ENCODE data around the gene ERBB4. TPM values are rescaled to one million over a fixed set of nuclear protein-coding genes. Genes with fewer than 3 reads are reported as not detected.

ERBB4 gene
- polyA plus RNA-seq, 1 experiment, result not detected

- H3K27ac ChIP-seq (ENCODE audit: low read depth, low read length), result no peak overlapping the region
- CTCF ChIA-PET, result no interaction called here
Observed at GRCh38 chr2:212099658-212100057, 438.9 kb downstream of the ERBB4 start.

DNA sequence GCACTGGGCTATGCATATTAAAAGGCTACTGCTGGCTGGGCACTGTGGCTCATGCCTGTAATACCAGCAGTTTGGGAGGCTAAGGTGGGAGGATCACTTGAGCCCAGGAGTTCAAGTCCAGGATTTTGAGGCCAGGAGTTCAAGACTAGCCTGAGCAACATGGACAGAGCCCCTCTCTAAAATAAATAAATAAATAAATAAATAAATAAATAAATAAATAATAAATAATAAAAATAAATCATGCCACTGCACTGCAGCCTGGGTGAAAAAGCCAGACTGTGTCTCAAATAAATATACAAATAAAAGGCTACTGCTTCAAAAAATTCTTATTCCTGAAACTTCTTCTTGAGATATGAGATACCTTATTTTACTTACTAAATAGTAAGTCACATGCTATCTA, 439.6 kb downstream of the ERBB4 start:
- CTCF ChIA-PET, result no interaction called here

More at GRCh38 chr2:212099658-212100057, 438.9 kb downstream of the ERBB4 start:
- TF ChIP-seq CTCF (IDR thresholded peaks at IDR 0.05; ENCODE audit: low read depth, low read length), result no peak
- Histone ChIP-seq H3K4me3 (ENCODE audit: low read depth, low read length) (no peak overlapping the region), H3K9me3 (ENCODE audit: control insufficient read depth, insufficient read depth, low read length) (no peaks in the 10 kb centered on the region; the same call in 1 of the 2 replicates), H3K27me3 (ENCODE audit: control insufficient read depth, insufficient read depth, low read length) (no peaks in the 10 kb centered on the region)
- no peak for DNase-seq (ENCODE audit: low read depth, low spot score)
- POLR2A ChIA-PET, result no interaction called here

DNA sequence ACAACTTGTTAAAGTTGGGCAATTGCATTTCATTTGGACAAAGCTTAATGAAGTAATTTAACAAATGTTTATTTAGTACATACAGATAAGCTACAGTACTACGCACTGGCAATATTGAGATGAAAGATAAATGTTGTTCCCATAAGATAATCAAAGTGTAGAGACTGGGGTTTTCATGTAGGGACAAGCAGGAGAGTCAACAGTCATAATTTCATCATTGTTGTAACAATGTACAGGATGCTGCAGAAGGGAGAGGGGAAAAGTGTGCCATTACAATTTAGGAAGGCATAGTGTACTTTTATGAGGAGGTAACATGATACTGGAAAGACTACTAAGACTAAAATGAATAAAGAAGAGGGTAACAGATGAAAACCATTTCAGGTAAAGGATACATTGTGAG, 441.6 kb downstream of the ERBB4 start:
- no peak for DNase-seq (ENCODE audit: low read depth, low spot score)
- ChIA-PET CTCF (no interaction called here), POLR2A (no interaction called here)
- H3K4me3 ChIP-seq (ENCODE audit: low read depth, low read length), result no peak overlapping the region
- H3K27ac ChIP-seq (ENCODE audit: low read depth, low read length), result no peak overlapping the region
- no peaks in the 10 kb centered on the region; the same call in 1 of the 2 replicates for H3K9me3 ChIP-seq (ENCODE audit: control insufficient read depth, insufficient read depth, low read length)
- H3K27me3 ChIP-seq (ENCODE audit: control insufficient read depth, insufficient read depth, low read length), result no peaks in the 10 kb centered on the region
- no peak for TF ChIP-seq CTCF (IDR thresholded peaks at IDR 0.05; ENCODE audit: low read depth, low read length)

More for the DNA sequence above, 439.6 kb downstream of the ERBB4 start:
- no peak for DNase-seq (ENCODE audit: low read depth, low spot score)
- POLR2A ChIA-PET, result no interaction called here
- H3K27ac ChIP-seq (ENCODE audit: low read depth, low read length), result no peak overlapping the region
- no peaks in the 10 kb centered on the region; the same call in 1 of the 2 replicates for H3K9me3 ChIP-seq (ENCODE audit: control insufficient read depth, insufficient read depth, low read length)
- H3K27me3 ChIP-seq (ENCODE audit: control insufficient read depth, insufficient read depth, low read length), result no peaks in the 10 kb centered on the region
- no peak for TF ChIP-seq CTCF (IDR thresholded peaks at IDR 0.05; ENCODE audit: low read depth, low read length)
- no peak overlapping the region for H3K4me3 ChIP-seq (ENCODE audit: low read depth, low read length)

DNA sequence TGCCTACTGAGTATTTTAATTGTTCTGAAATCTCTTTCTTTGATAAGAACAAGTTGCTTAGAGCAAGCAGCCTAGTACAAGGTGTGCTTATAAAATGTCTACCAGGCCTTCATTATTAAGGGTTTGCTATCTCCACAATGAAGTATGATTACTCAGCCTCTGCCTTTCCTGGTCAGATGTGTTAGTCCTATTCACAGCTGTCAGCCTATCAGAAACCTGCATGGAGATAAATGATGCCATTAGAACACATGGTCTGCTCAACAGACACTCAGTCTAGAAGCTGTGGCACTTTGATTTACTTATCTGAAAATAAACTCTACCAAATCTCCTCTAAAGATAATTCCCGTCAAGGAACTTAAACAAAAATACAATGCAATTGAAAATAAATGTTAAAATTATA, 448.7 kb downstream of the ERBB4 start:
- ChIA-PET CTCF (no interaction called here), POLR2A (no interaction called here)
- no peak overlapping the region for H3K4me3 ChIP-seq (ENCODE audit: low read depth, low read length)
- no peak for TF ChIP-seq CTCF (IDR thresholded peaks at IDR 0.05; ENCODE audit: low read depth, low read length)
- H3K27ac ChIP-seq (ENCODE audit: low read depth, low read length), result no peak overlapping the region
- H3K27me3 ChIP-seq (ENCODE audit: control insufficient read depth, insufficient read depth, low read length), result no peaks in the 10 kb centered on the region
- DNase-seq (ENCODE audit: low read depth, low spot score), result no peak
- no peaks in the 10 kb centered on the region for H3K9me3 ChIP-seq (ENCODE audit: control insufficient read depth, insufficient read depth, low read length)

DNA sequence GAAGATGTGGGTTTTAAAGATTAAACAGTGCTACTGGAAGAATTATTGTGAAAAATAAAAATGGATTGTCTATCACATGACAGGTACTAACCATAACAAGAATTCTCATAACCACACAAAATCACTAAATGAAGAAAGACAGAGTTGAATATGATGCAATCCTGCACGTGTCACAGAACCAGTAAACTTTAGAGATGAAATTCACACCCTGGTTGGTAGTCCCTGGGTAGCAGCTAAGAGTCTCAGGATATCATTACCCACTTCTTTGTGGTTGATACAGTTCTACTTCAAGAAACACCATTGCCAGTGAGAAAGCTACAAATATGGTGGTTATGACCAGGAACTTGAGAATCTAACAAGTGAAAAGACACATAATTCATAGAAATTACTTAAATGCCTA, 450.2 kb downstream of the ERBB4 start:
- Histone ChIP-seq H3K27ac (ENCODE audit: low read depth, low read length) (no peak overlapping the region), H3K27me3 (ENCODE audit: control insufficient read depth, insufficient read depth, low read length) (no peaks in the 10 kb centered on the region), H3K9me3 (ENCODE audit: control insufficient read depth, insufficient read depth, low read length) (no peaks in the 10 kb centered on the region), H3K4me3 (ENCODE audit: low read depth, low read length) (no peak overlapping the region)
- ChIA-PET CTCF (interaction anchor here (1.4 kb wide), 1 partner anchor 83 kb away, joined by 3 read pairs; no protein-coding TSS in a partner anchor), POLR2A (no interaction called here)
- no peak for DNase-seq (ENCODE audit: low read depth, low spot score)
- no peak for TF ChIP-seq CTCF (IDR thresholded peaks at IDR 0.05; ENCODE audit: low read depth, low read length)
